ENCODE measurements around the gene SETD6. TPM values are rescaled to one million over a fixed set of nuclear protein-coding genes. Genes with fewer than 3 reads are reported as not detected.

Gene SETD6
- total and polyA plus RNA-seq, 2 of the 13 experiments (the other 11 are each of a cell fraction or from before 2014, with no cell fraction given), result 24.0 to 25.7 TPM

GRCh38 chr16:58485184-58485887 is 30.0 kb upstream of the SETD6 start (continued):
- TF ChIP-seq, protein P1, sequence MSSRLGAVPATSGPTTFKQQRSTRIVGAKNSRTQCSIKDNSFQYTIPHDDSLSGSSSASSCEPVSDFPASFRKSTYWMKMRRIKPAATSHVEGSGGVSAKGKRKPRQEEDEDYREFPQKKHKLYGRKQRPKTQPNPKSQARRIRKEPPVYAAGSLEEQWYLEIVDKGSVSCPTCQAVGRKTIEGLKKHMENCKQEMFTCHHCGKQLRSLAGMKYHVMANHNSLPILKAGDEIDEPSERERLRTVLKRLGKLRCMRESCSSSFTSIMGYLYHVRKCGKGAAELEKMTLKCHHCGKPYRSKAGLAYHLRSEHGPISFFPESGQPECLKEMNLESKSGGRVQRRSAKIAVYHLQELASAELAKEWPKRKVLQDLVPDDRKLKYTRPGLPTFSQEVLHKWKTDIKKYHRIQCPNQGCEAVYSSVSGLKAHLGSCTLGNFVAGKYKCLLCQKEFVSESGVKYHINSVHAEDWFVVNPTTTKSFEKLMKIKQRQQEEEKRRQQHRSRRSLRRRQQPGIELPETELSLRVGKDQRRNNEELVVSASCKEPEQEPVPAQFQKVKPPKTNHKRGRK (CRISPR knock-in tag; IDR thresholded peaks at IDR 0.05), result no peak
- TF ChIP-seq MZF1 (CRISPR knock-in tag; IDR thresholded peaks at IDR 0.05; ENCODE audit: borderline replicate concordance) (no peak), CHD4 (IDR thresholded peaks at IDR 0.05; ENCODE audit: borderline replicate concordance, low read length) (no peak)

DNA sequence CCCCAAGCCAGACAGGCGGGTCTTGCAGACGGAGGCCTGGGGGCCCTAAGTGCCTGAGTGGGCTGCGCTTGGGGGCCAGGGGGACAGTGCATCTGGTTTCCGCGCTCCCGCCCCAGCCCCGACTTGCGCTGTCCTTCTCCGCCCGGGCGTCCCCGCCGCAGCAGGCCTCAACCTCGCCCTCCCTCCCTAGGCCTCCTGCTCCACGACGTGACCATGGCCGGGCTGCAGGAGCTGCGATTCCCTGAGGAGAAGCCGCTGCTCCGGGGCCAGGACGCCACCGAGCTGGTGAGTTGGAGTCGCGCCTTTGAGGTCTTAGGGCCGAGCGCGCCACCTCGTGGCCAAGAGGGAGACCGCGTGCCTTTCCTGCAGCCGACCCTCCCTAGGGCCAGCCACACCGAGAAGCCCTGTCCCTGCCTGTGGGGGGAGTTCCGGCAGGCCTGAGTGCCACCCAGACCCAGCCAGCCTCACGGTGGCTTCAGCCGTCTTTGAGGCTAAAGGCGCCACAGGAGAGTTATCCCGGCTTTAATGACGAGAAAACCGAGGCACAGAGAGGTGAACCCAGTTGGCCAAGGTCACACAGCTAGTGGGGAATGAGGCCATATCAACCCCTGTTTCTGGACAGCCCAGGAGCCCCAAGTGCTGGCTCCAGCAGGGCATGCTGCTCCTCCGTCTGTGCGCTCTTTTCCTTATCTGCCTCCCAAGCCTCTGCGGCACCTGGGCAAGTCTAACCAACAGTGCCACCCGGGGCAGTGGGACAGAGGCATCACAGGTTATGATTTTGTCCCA is 27.6 kb upstream of the SETD6 start:
- Histone ChIP-seq H3K9me3 (ENCODE audit: low read length) (no peaks in the 10 kb centered on the region), H3K27ac (ENCODE audit: extremely low read length, insufficient read depth, low read length) (no peak overlapping the region), H3K4me3 (replicated peaks in 1 of 3; ENCODE audit: insufficient read depth in 1 of 3, low read depth in 2 of 3, low read length in 3 of 3) (no peak overlapping the region), H4K20me1 (ENCODE audit: insufficient read depth, low read length) (peaks cover 3% of the 10 kb centered on the region; the same call in 1 of the 2 replicates), H2AFZ (ENCODE audit: low read length) (no peak overlapping the region), H3K79me2 (ENCODE audit: insufficient read depth, low read length) (no peaks in the 10 kb centered on the region), H3K36me3 (replicated peaks in 1 of 2; ENCODE audit: control insufficient read depth in 1 of 2, insufficient read depth in 2 of 2, low read length in 2 of 2) (no peaks in the 10 kb centered on the region), H3K27me3 (ENCODE audit: control insufficient read depth in 1 of 2, insufficient read depth in 2 of 2, low read length in 2 of 2) (peaks cover 2 to 14% of the 10 kb centered on the region in 2 experiments; a peak in 3 of 5 replicates), H3K9ac (ENCODE audit: insufficient read depth, low read depth, low read length) (no peak overlapping the region), H3K4me1 (ENCODE audit: insufficient read depth, low read length) (no peaks in the 10 kb centered on the region), H3K4me2 (ENCODE audit: low read depth, low read length) (peak overlapping the region; percentile 38)
- ATAC-seq (peak; percentile 95), DNase-seq (ENCODE audit: low spot score) (peak; percentile 71), FAIRE-seq (peak; percentile 87)
- intact Hi-C loops (cut with micrococcal nuclease; ENCODE audit: unreplicated experiment), result loop anchor here (1.0 to 5.0 kb wide), 4 partner anchors 52 to 465 kb away; no protein-coding TSS in a partner anchor
- ChIA-PET POLR2A (interaction anchor here (1.1 kb wide), 1 partner anchor 151 kb away, joined by 4 read pairs; no protein-coding TSS in a partner anchor), CTCF (ENCODE audit: low intra/inter-chr PET ratio, low total read pairs) (interaction anchor here (0.7 to 5.0 kb wide), 5 partner anchors 52 to 188 kb away, joined by 3 to 66 read pairs (median 12); no protein-coding TSS in a partner anchor)
- WGBS (ENCODE audit: low lambda C conversion rate), result 23% methylated on average over 33 of the region's 43 CpGs
- no TSS peak for BruUV-seq (replicated peaks)
- in situ Hi-C loops (cut with HindIII; ENCODE audit: extremely low pct_ligation_motif_present, low pct_unique_long_range_greater_than_20kb), result loop anchor here (5.0 kb wide), 1 partner anchor 150 kb away; no protein-coding TSS in a partner anchor
- TF ChIP-seq ZC3H13 (CRISPR knock-in tag; IDR thresholded peaks at IDR 0.05), result no peak
- peak; percentile 66 for TF ChIP-seq THAP11 (CRISPR knock-in tag; IDR thresholded peaks at IDR 0.05)
- TF ChIP-seq PAX8 (CRISPR knock-in tag; IDR thresholded peaks at IDR 0.05; ENCODE audit: borderline replicate concordance), result 0 out of 2 replicates have a peak, but pooled peaks have one; percentile 45
- peak; percentile 75; the same call in 1 of the 2 replicates for TF ChIP-seq SPEN (CRISPR knock-in tag; IDR thresholded peaks at IDR 0.05; ENCODE audit: low read depth)
- peak; percentile 25; the same call in 1 of the 2 replicates for TF ChIP-seq FOXA3 (CRISPR knock-in tag; IDR thresholded peaks at IDR 0.05)
- TF ChIP-seq, protein P2, sequence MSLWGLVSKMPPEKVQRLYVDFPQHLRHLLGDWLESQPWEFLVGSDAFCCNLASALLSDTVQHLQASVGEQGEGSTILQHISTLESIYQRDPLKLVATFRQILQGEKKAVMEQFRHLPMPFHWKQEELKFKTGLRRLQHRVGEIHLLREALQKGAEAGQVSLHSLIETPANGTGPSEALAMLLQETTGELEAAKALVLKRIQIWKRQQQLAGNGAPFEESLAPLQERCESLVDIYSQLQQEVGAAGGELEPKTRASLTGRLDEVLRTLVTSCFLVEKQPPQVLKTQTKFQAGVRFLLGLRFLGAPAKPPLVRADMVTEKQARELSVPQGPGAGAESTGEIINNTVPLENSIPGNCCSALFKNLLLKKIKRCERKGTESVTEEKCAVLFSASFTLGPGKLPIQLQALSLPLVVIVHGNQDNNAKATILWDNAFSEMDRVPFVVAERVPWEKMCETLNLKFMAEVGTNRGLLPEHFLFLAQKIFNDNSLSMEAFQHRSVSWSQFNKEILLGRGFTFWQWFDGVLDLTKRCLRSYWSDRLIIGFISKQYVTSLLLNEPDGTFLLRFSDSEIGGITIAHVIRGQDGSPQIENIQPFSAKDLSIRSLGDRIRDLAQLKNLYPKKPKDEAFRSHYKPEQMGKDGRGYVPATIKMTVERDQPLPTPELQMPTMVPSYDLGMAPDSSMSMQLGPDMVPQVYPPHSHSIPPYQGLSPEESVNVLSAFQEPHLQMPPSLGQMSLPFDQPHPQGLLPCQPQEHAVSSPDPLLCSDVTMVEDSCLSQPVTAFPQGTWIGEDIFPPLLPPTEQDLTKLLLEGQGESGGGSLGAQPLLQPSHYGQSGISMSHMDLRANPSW (CRISPR knock-in tag; IDR thresholded peaks at IDR 0.05; ENCODE audit: borderline replicate concordance), result no peak
- peak; percentile 94 for TF ChIP-seq ZNF124 (CRISPR knock-in tag; IDR thresholded peaks at IDR 0.05)
- no peak for TF ChIP-seq ZNF546 (CRISPR knock-in tag; conservative IDR thresholded peaks at IDR 0.05)
- peak; percentile 33; the same call in 1 of the 2 replicates for TF ChIP-seq RXRB (CRISPR knock-in tag; IDR thresholded peaks at IDR 0.05; ENCODE audit: borderline replicate concordance)
- TF ChIP-seq RAD21 (CRISPR knock-in tag; IDR thresholded peaks at IDR 0.05), result peak; percentile 99
- no peak for TF ChIP-seq KDM6A (CRISPR knock-in tag; IDR thresholded peaks at IDR 0.05; ENCODE audit: low read depth)
- TF ChIP-seq ZNF749 (CRISPR knock-in tag; IDR thresholded peaks at IDR 0.05; ENCODE audit: borderline replicate concordance), result no peak
- 0 out of 2 replicates have a peak, but pooled peaks have one; percentile 0 for TF ChIP-seq NFE2L2 (IDR thresholded peaks at IDR 0.05; ENCODE audit: low read length)
- no peak for TF ChIP-seq HNF4A (CRISPR knock-in tag; IDR thresholded peaks at IDR 0.05)

Measured in HepG2 (cell line).